ENCODE measurements around the gene LRCH1.

DNA sequence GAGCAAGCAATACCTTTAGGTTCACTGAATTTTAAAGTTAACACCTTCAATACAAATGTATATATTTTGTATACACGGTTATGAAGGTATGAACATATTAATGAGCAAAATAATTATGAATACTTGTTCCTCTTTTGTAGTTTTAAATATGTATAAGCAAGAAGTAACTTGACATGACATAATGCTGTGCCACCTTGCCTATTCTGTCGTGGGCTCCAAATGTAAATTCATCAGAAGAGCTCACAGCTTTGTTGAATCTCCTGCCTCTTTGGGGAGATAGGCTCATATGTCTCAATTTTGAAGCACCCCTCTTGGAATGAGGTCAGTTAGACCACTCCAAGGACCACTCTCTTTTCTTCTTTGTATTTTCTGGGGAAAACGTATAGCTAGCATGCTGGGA is 59.3 kb downstream of the LRCH1 start:
- TF ChIP-seq SP1 (IDR thresholded peaks at IDR 0.05), result no peak
- no peak for TF ChIP-seq FOXA1 (IDR thresholded peaks at IDR 0.05)
- no peak for TF ChIP-seq NFRKB (IDR thresholded peaks at IDR 0.05)
- no peak for TF ChIP-seq ELF4 (IDR thresholded peaks at IDR 0.05)
- no peak for TF ChIP-seq FOXM1 (IDR thresholded peaks at IDR 0.05; ENCODE audit: borderline replicate concordance)
- no peak for TF ChIP-seq BHLHE40 (IDR thresholded peaks at IDR 0.05; ENCODE audit: borderline replicate concordance)
- no peak for TF ChIP-seq SUZ12 (IDR thresholded peaks at IDR 0.05)
- no peak for TF ChIP-seq HDGF (IDR thresholded peaks at IDR 0.05; ENCODE audit: borderline replicate concordance)
- no peak for TF ChIP-seq ZNF384 (IDR thresholded peaks at IDR 0.05)
- no peak for TF ChIP-seq L3MBTL2 (conservative IDR thresholded peaks at IDR 0.05)
- no peak for TF ChIP-seq FOXK2 (IDR thresholded peaks at IDR 0.05)
- TF ChIP-seq, protein P1, sequence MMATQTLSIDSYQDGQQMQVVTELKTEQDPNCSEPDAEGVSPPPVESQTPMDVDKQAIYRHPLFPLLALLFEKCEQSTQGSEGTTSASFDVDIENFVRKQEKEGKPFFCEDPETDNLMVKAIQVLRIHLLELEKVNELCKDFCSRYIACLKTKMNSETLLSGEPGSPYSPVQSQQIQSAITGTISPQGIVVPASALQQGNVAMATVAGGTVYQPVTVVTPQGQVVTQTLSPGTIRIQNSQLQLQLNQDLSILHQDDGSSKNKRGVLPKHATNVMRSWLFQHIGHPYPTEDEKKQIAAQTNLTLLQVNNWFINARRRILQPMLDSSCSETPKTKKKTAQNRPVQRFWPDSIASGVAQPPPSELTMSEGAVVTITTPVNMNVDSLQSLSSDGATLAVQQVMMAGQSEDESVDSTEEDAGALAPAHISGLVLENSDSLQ (IDR thresholded peaks at IDR 0.05), result no peak

All from HEK293T (cell line).